SK-N-SH (cell line): ENCODE results near the gene CDK13.

Experiments used
- CTCF ChIP-seq: fragments of 200-600 bp; sonication (generic); IDR thresholded peaks from 2 replicates; pipeline ENCODE4 v1.6.1; 2017; ENCODE audit warnings: antibody characterized with exemption, mild to moderate bottlenecking, moderate library complexity
- ELF1 ChIP-seq: IDR thresholded peaks from 2 replicates; pipeline ENCODE4 v1.4.0; 2012
- EP300 ChIP-seq, 2 experiments: IDR thresholded peaks; 2 replicates each; pipeline versions ENCODE4 v1.4.0 to v1.6.1; 2012; ENCODE audit warnings: borderline replicate concordance in 1 of 2, low read depth in 1 of 2, low read length in 1 of 2
- GATA2 ChIP-seq: sonication (generic); formaldehyde crosslinking; IDR thresholded peaks from 2 replicates; pipeline ENCODE4 v1.5.0; 2020; ENCODE audit warnings: mild to moderate bottlenecking, missing genetic modification reagents
- JUND ChIP-seq: IDR thresholded peaks from 2 replicates; pipeline ENCODE4 v1.4.0; 2012
- REST ChIP-seq: IDR thresholded peaks from 2 replicates; pipeline ENCODE4 v1.6.1; 2012; ENCODE audit warnings: mild to moderate bottlenecking, low read depth, low read length, moderate library complexity
- USF2 ChIP-seq: fragments of 150-350 bp; IDR thresholded peaks from 2 replicates; pipeline ENCODE4 v1.6.1; 2017; ENCODE audit warnings: antibody characterized with exemption, low read length, low read depth, borderline replicate concordance

- TF ChIP-seq EP300 (IDR thresholded peaks at IDR 0.05; ENCODE audit: borderline replicate concordance in 1 of 2, low read depth in 1 of 2, low read length in 1 of 2) = no peak
- TF ChIP-seq CTCF = no peak
- TF ChIP-seq JUND = no peak
- no peak for TF ChIP-seq REST
- TF ChIP-seq GATA2 (CRISPR knock-in tag) = no peak
- TF ChIP-seq ELF1 = no peak
- TF ChIP-seq USF2 = no peak
Observed at GRCh38 chr7:40058026-40058425, 108.0 kb downstream of the CDK13 start.
